Kidney (tissue), 14 donors: ENCODE measurements around the gene TAB2. TPM values are rescaled to one million over a fixed set of nuclear protein-coding genes. Genes with fewer than 3 reads are reported as not detected.

Source experiments
- DNase-seq, 5 donors: peaks; one replicate each; pipeline ENCODE4 v3.0.0-alpha.2; 2013 to 2020
- FAIRE-seq: peaks from 2 replicates; lab custom pipeline; 2012; peaks lifted over from hg19 to GRCh38; lab: Jason Lieb, UNC
- H3K27ac ChIP-seq, 2 donors: one replicate each; pipeline ENCODE4 v1.7.0; 2013; ENCODE audit warnings: low read depth in 2 of 2, low read length in 2 of 2, inconsistent platforms in 1 of 2
- H3K27me3 ChIP-seq: one replicate; pipeline ENCODE4 v1.7.1; 2013; ENCODE audit warnings: low read length, inconsistent platforms; ENCODE audit not compliant: control insufficient read depth, insufficient read depth
- H3K36me3 ChIP-seq, 3 donors: one replicate each; pipeline versions ENCODE4 v1.7.0 to v1.7.1; 2013; ENCODE audit warnings: low read length in 3 of 3, control low read depth in 1 of 3, inconsistent platforms in 1 of 3; ENCODE audit not compliant: insufficient read depth in 3 of 3, control insufficient read depth in 2 of 3
- H3K4me1 ChIP-seq, 3 donors: one replicate each; pipeline versions ENCODE4 v1.7.0 to v1.7.1; 2013; ENCODE audit warnings: low read length in 3 of 3, inconsistent platforms in 1 of 3, low read depth in 1 of 3; ENCODE audit not compliant: control insufficient read depth in 2 of 3, insufficient read depth in 2 of 3
- H3K4me3 ChIP-seq, 3 donors: one replicate each; pipeline versions ENCODE4 v1.7.0 to v1.8.1; 2013; ENCODE audit warnings: low read length in 3 of 3, control low read depth in 1 of 3, inconsistent platforms in 1 of 3
- H3K9ac ChIP-seq, 3 donors: one replicate each; pipeline versions ENCODE4 v1.7.0 to v1.7.1; 2013; ENCODE audit warnings: low read length in 3 of 3, control low read depth in 1 of 3, inconsistent platforms in 1 of 3
- H3K9me3 ChIP-seq, 3 donors: one replicate each; pipeline versions ENCODE4 v1.7.0 to v1.7.1; 2013; ENCODE audit warnings: low read length in 3 of 3, control low read depth in 1 of 3, inconsistent platforms in 1 of 3; ENCODE audit not compliant: control insufficient read depth in 2 of 3, insufficient read depth in 1 of 3
- CTCF ChIP-seq: IDR thresholded peaks from 3 replicates; pipeline ENCODE4 v1.5.1; 2012; ENCODE audit warnings: mild to moderate bottlenecking, moderate library complexity, borderline replicate concordance; ENCODE audit not compliant: insufficient read depth; ENCODE audit errors: extremely low read depth
- intact Hi-C: fragments of 100-400 bp; cut with DNase I; formaldehyde crosslinking; loops from one replicate; pipeline ENCODE4 v1.11.1; 2022
- polyA plus RNA-seq: library from polyadenylated mRNA; stranded (reverse); fragments of 350-450 nt; fragmentation: Illumina TruSeq; extraction: RNeasy Lipid Tissue Mini Kit (QIAGEN cat#74804); gene quantifications from one replicate; pipeline ENCODE4 v1.2.3, GENCODE V29; 2014; ENCODE audit warnings: low read depth, low replicate concordance; ENCODE audit not compliant: insufficient read depth
- total RNA-seq: library from RNA; stranded (reverse); fragmentation: NEBNext Ultra II Directional; extraction: Animal tissue kit (Norgen Biotek cat#: 25700); gene quantifications from one replicate; pipeline ENCODE4 v1.2.1, GENCODE V29; 2021
- donor health status: control.
- donor health status: control.
- donor health status: control.
- donor health status: control.
- donor health status: control.
- donor health status: DM: yes; HTN: yes; CAD: no.
- donor health status: Normal renal cell carcinoma (clear cell type).

TAB2 gene
- total and polyA plus RNA-seq, 2 donors from 2014 or later, result 23.2 to 50.1 TPM

GRCh38 chr6:149449831-149450678 lies 132.5 kb downstream of the TAB2 start:
- H3K27ac ChIP-seq, result no peak overlapping the region
- no peaks in the 10 kb centered on the region for H3K9me3 ChIP-seq
- intact Hi-C loops, result no loop called here
- H3K4me1 ChIP-seq, result peaks cover 0 to 26% (median 25%) of the 10 kb centered on the region in 3 donors
- H3K4me3 ChIP-seq, result peak overlapping the region in 1 of 3 donors; percentile 56
- FAIRE-seq (no peak), DNase-seq (no peak)
- H3K36me3 ChIP-seq, result no peaks in the 10 kb centered on the region
- no peaks in the 10 kb centered on the region for H3K27me3 ChIP-seq
- peak overlapping the region in 1 of 3 donors; percentile 40 for H3K9ac ChIP-seq
- TF ChIP-seq CTCF, result no peak

GRCh38 chr6:149450679-149451375 lies 133.3 kb downstream of the TAB2 start:
- Histone ChIP-seq H3K27ac (peak overlapping the region in 1 of 2 donors; percentile 4), H3K36me3 (no peaks in the 10 kb centered on the region), H3K4me3 (peak overlapping the region in 2 of 3 donors; percentile 16 to 56), H3K9ac (peak overlapping the region in 1 of 3 donors; percentile 40), H3K27me3 (no peaks in the 10 kb centered on the region), H3K4me1 (peaks cover 0 to 29% (median 26%) of the 10 kb centered on the region in 3 donors), H3K9me3 (no peaks in the 10 kb centered on the region)
- FAIRE-seq, result no peak
- DNase-seq, result peak in 4 of 5 donors; percentile 54 to 75 (median 61)
- TF ChIP-seq CTCF, result no peak
- intact Hi-C loops, result no loop called here

- intact Hi-C loops, result no loop called here
- Histone ChIP-seq H3K4me1 (peaks cover 0 to 29% (median 26%) of the 10 kb centered on the region in 3 donors), H3K9ac (no peak overlapping the region), H3K9me3 (no peaks in the 10 kb centered on the region), H3K27me3 (no peaks in the 10 kb centered on the region), H3K4me3 (peak overlapping the region in 1 of 3 donors; percentile 56), H3K27ac (peak overlapping the region in 1 of 2 donors; percentile 4), H3K36me3 (no peaks in the 10 kb centered on the region)
- no peak for TF ChIP-seq CTCF
- FAIRE-seq, result no peak
- peak in 4 of 5 donors; percentile 53 to 80 (median 62) for DNase-seq
These were observed 134.0 kb downstream of the TAB2 start for GRCh38 chr6:149451376-149452036.
